Measurements from ENCODE around the gene UBE2N.
"Not testable (repeated sequence)": the region's sequence is repeated elsewhere in the genome, so short reads cannot be mapped to it uniquely, and the experiment has no call there.

UBE2N gene

DNA sequence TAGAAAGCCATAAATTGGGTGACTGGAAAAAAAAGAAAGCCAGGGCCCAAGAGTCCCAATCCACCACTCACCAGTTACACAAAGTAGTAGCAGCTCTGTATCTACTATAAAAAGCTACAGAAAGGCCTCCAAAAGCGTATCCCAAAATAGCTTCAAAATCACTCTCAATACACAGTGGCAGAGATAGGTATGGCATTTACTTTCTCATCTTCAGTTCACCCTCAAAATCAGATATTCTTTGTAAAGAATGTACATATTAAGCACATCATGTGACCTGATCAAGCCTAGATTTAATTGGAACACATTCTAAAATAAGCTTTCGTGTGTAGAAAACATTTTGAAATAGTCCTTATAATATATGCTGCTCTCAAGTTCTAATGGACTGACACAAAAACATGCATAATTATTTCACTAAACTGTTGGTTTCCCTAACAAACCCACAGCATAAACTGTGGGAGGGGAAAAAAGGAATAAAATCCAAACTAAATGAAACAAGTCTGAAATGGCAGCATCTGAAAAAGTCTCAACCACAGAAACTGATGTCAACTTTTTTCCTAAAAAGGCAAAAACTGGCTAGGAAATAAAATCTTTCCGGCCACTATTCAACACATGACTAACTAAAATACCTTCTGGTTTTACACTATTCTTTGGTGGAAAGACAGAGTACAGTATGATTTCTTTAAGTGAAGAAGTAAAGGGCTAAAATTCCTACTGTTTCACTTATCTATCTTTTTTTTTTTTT, 25.9 kb downstream of the UBE2N start:
- FAIRE-seq: peak; percentile 93
- no peak for DNase-seq (ENCODE audit: insufficient read length, low spot score)

DNA sequence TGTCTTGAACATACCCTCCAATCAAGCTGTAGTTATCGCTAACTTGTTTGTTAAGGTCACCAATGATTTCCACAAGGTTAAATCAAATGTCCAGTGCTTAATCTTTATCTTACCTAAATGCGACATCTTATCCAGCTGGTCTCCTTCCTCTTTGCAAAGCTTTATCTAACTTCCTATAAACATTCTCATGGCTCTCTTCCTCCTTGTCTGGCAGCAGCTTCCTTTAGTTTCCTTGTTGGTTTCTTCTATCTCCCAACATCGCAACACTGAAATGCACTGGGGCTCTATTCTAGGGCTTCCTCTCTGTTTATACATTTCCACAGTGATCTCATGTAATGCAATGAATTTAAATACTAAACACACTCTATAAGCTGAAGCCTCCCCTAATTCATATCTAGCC, 28.7 kb downstream of the UBE2N start:
- FAIRE-seq: no peak
- no peak for DNase-seq (ENCODE audit: insufficient read length, low spot score)

DNA sequence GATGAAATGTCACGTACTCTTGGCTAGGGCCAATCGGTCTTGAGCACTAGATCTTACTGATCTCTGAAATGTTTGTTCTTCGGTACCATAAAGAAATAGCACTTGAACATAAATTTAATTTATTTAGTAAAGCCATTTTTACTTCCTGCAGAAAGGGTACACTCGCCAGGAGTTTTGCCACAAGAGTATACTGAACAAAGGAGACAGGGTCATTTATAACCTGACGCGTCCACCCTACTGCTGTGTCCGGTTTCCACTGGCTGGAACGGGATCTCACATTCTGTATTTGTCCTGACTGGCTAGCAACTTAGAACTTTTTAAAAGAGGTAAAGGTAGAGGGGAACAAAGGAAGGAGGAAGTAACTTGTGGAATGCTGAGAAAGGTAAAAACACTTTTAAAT, 29.4 kb downstream of the UBE2N start:
- FAIRE-seq; DNase-seq (ENCODE audit: insufficient read length, low spot score): not testable (repeated sequence)

DNA sequence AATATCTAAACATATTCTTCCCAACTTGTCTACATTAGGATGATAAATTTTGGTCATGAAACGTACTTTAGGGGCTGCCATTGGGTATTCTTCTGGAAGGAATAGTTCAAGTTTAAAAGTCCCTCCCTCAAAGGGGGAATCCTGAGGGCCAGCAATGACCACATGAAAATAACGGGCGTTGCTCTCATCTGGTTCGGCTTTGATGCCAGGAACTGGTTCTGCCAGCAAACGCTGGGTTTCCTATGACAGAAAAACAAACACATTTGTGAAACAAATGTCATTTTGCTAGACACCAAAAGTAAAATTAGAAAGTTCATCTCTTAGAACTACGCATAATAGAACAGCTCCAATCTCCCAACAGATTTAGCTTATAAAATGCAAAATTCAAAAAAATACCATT, 30.7 kb downstream of the UBE2N start:
- FAIRE-seq; DNase-seq (ENCODE audit: insufficient read length, low spot score): not testable (repeated sequence)

DNA sequence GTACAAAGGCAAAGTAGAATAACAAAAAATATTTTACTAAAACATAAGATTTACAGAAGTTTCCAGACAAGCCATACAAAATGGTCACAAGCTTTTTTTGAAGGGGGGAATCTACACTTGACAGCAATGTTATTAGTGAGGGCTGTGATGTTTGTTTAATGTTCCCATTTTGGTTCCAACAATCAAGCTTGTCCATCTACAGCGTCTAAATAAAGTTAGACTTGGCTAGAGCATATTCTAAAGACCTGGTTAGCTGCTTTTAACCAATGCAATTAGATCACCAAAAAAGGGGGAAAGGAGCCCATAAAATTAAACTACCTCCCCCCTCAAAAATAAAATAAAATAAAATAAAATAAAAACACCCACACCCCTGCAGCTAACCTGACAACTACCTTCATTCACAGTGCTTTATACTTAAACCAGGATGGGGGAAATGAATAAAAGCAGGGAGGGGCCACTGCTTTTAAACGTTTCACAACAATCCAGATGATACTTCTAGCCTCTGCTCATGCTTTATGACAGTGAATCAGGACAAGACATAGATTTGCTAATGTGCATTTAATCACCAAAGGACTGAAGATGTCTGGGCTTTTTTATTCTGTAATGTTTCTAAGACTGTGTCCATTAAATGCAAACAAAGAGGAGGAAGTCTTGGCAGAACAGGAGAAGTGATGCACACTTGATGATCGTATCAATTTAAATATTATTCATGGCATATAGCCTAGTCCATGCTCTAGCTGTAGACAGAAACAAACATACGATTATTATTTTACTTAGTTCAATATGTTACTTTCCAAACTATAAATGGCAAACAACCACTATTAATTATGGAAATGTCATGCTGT, 32.2 kb downstream of the UBE2N start:
- DNase-seq (ENCODE audit: insufficient read length, low spot score): not testable (repeated sequence)
- FAIRE-seq: peak; percentile 64

DNA sequence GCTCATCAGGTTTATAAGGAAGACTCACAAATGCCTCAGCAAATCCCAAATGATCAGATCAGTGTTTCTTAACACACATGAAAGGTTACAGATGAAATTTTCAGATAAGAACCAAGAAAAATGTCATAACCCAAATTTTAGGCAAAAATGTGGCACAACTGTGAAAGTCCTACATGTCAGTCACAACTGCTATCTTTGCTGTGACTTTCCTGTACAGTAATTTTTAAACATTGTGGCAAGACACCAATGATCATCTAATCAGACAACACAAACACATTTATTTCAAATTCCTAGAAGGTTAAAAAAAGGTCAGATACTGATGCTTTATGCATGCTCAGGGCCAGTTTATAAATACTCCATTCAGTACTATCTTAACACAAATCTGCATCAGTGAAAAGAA, 32.9 kb downstream of the UBE2N start:
- DNase-seq (ENCODE audit: insufficient read length, low spot score) (no peak), FAIRE-seq (peak; percentile 68)

DNA sequence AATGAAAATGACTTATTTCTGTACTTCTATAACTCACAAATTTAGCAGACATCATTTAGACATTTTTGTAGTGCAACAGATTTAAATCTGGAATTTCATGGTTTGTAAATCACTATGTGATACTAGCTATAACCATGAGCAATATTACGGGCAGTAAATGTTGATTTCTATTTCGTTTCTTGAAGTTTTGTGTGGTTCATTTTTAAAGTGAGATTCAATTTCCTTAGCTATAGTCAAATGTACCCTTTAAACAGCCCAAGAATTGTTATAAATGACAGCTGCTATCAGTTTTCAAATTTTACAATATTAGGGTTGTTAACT, 33.8 kb downstream of the UBE2N start:
- FAIRE-seq (no peak), DNase-seq (ENCODE audit: insufficient read length, low spot score) (no peak)

DNA sequence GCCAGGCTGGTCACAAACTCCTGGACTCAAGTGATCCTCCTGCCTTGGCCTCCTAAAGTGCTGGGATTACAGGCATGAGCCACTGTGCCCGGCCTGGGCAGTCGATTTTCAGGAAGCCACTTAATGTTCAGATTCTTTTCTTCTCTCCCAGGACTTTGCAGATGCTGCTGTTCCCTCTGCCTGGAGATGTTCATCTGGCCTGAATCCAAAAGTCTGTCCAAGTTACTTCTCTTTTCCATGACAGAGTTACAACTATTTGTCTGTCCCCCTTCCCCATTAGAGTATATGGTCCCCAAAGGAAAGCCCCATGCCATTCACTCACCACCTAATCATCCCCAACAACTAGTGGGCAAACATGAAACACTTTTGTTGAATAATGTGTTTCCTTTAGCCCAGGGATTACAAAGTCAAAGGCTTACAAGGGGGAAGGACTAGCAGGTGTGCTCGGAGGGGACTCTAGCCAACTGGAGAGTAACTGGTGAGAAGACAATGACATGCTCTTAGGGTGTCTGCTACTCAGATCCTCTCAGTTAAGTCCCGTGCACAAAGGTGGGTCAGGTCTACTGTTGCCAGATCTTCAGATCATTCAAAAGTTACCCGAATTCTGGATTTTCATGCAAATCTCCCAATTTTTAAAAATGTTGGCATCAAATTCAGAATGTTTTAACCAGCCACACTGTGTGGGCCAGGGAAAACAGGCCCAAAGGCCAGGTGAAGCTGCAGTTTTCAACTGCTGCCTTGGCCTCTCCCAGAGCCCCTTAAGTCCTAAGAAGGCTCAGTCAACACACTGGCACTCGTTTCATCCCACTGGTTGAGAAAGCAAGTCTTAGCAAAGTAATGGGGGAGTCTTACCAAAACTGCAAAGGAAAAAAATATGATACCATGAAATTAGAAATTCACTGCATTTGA, 34.4 kb downstream of the UBE2N start:
- DNase-seq (ENCODE audit: insufficient read length, low spot score) (no peak), FAIRE-seq (no peak)

DNA sequence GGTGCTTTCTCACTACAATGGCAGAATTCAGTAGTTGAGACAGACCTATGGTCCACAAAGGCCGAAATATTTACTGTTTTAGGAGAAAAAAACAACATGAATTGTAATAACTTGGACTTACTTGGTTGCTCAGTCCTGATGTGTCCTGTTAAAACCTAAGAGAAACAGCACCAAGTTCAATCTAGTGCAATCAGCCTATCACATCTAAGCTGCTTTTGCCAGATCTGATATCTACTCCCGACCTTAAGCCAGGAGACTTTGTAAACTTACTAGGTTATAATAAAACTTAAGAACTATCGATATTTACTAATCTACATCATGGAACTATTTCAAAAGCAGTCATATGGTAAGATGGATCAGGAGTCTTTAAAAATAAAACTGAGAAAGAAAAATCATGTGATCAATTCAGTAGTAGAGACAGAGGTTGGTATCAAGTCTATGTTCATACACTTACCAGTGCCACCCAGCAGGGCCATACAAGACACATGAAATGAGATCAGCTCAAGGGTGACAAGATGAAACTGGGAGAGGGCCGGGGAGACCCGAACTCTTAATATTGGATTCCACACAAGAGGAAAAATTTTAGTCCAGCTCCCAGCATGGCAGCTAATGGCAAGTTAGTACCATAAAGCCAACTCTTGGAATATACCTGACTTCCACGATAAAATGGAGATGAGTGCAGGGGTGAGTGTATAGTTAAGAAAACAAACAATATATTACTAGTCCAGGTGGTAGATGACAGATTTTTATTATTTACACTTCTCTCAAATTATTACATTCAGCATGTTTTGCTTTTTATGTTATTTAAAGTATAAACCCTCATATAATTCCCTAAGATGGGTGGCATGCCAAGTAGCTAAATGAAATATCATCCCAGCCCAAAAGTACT, 36.5 kb downstream of the UBE2N start:
- FAIRE-seq: no peak

DNA sequence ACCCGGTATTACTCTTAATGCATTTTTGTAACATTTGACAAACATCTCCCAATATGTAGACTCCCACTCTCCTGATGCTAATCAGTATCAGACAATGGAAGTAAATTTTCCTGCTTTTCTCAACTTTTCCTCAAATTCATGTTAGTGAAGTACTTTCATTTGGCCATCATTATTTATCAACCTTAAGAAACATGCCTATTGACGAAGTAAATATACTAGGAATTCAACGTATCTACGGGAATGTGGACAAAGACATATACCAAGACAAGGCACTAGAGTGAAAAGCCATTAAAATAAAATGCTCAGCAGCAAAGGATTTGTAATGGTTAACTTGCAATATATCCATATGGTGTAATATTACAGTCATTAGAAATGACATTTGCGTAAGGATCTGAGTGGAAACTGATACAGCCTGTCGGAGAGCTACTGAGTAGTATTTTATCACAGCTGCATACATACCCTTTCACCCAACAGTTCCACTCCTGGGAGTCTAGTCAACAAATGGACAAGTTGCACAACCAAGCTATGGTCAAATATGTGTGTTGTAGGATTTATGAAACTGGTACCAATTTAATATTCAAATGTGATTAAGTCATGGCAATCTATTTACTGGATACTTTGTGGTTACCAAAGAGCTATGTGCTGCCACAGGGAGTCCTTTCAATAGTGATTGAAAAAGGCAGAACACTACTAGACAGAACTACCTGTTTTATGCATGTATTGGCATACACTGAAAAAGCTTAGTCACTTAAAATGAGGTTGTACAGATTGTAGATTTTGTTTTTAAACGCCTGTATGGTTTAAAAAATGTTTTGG, 37.6 kb downstream of the UBE2N start:
- DNase-seq (ENCODE audit: insufficient read length, low spot score): no peak
- no peak for FAIRE-seq

More for the DNA sequence above, 36.5 kb downstream of the UBE2N start:
- DNase-seq (ENCODE audit: insufficient read length, low spot score): no peak

DNA sequence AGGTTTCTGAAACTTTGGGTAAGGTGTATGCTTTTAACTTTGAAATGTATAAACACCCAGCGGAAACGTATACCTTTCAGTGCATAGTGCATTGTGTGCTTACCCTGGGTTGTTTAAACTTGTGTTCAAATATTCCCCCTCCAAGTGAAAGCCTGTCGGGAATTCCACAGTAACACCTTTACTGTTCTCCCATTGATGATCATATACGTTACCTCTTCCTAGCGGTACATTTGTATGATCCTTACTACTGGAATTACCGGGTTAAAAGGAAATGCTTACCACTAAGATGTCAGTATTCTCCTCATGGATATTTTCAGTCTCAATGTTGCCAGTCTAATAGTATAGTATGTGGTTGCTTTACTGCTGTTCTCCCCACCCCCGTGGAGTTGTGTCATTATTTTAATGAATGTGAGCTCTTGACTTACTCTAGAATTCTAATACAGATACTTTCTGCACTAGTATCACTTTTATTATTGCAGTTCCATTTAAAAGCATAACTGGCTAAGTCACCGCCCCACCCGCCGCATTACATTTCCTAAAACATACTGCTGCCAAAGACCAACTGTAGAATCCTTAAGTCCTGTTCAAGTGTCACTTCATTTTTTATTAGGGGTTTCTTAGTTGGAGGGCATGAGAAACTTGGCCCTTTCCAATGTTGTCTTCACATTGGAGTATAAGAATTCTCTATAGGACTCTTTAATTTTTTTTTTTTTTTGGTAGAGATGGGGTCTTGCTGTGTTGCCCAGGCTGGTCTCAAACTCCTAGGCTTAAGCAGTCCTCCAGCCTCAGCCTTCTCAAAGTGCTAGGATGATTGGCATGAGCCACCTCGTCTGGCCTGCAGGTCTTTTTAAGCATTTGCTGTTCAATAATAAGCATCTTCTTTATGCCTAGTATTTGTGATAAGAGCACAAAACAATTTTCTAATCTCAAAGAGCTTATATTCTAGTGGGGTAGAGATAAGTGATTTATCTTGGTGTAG, 39.1 kb downstream of the UBE2N start:
- FAIRE-seq (no peak), DNase-seq (ENCODE audit: insufficient read length, low spot score) (no peak)

DNA sequence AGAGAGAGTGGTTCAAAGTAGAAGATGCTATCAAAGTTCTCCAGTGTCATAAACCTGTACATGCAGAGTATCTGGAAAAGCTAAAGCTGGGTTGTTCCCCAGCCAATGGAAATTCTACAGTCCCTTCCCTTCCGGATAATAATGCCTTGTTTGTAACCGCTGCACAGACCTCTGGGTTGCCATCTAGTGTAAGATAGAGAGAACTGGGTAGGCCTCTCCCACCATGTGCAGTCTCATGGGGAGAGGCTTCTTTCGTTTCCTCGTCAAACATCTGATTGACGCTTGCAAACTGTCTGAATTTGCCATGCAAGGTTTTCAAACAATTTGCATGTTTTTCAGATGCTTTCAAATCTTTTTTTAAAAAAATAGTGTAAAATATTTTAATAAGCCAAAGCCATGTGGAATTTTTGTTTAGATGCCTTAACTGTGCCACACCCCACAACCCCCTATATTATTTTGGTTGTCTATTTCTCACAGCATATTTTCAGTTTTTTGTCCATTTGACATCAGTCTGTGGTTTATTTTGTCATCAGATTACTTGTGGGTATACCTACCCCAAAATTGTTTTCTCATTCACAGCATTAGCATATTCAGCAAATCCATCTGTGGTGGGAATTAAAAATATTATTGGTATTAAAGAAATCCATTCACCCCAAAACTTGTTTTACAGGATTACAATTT, 42.4 kb downstream of the UBE2N start:
- peak; percentile 100 for FAIRE-seq
- not testable (repeated sequence) for DNase-seq (ENCODE audit: insufficient read length, low spot score)

DNA sequence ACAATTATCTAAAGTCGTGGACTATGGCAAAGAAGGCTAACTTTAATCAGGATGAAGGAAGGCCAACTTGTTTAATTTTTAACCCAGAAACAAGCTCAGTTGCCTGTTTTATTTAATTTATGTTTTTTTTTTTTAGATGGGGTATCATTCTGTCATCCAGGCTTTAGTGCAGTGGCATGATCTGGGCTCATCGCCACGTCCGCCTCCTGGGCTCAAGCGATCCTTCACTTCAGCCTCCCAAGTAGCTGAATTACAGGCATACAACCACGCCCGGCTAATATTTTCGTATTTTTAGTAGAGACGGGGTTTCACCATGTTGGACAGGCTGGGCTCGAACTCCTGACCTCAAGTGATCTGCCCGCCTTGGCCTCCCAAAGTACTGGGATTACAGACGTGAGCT, 44.3 kb downstream of the UBE2N start:
- DNase-seq (ENCODE audit: insufficient read length, low spot score) (no peak), FAIRE-seq (no peak)

DNA sequence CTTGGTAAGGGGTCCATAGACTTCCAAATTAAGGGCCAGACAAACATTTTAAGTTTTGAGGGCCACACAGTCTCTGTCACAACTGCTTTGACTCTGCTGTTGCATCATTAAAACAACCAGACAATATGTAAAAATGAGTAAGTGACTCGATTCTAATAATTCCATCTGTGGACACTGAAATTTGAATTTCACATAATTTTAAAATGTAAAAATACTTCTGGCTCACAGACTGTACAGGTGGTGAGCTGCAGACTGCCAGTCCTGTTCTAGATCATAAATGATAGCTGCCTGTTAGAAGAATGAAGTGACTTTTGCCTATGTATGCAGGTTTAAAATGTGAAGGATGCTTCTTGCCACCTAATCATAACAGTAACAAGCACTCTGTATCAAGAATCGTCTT, 48.3 kb downstream of the UBE2N start:
- no peak for FAIRE-seq
- no peak for DNase-seq (ENCODE audit: insufficient read length, low spot score)

DNA sequence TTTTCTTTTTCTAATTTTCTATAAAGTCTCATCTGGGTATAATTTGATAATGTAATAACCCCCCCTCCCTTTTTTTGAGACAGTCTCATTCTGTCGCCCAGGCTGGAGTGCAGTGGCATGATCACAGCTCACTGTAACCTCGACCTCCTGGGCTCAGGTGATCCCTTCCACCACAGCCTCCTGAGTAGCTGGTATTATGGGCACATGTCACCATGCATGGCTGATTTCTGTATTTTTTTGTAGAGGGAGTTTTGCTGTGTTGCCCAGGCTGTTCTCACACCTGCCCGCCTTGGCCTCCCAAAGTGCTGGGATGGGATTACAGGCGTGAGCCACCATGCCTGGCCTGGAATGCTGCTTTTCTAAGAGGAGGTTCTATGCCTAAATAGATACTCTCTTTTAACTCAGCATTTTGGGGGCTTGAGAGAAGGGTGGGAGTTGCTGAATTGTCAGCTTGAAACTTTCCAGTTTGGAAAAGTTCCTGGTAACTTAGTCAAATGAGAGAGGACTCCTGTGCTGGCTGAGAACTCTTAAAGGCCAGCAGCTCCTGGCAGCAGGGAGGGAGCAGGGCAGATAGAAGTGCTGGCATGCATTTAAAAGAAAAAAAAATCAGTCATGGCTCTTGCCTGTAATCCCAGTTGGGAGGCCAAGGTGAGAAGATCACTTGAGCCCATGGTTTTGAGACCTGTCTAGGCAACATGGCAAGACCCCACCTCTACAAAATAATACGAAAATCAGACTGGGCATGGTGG, 51.0 kb downstream of the UBE2N start:
- FAIRE-seq: no peak
- no peak for DNase-seq (ENCODE audit: insufficient read length, low spot score)

DNA sequence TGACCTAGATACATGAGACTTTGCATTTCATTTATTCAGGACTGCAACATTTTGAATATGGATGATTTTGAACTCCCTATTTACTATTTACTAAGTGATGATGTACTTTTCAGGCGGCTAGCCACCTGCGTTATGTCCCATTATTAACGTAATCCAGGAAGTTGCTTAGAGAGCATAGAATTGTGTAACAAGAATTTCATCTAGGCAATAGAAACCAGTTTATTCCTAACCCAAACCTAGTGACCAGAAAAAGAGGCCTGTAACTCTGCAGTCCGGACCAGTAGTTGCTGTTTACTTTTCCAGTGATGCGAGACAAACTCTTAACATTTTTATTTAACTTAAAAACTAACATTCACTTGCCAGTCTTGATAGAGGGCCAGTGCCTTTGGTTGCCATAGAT, 51.7 kb downstream of the UBE2N start:
- no peak for FAIRE-seq
- no peak for DNase-seq (ENCODE audit: insufficient read length, low spot score)

DNA sequence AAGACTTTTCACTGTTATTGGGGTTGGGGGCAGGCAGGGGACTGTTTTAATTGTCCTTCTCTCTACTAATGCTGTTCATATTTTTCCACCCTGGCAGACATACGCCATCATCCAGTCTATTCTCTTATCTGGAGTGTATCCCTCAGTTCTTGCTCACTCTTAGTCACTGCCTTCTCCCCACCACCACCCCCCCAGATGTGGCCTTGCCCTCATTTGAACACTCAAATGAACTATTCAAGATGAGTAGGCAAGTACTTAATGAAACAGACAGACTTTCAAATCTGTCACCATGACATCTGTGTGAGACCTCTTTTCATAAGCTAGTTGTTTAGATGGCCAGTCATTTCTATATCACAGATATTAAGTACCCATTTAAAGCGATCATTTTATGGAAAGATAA, 54.0 kb downstream of the UBE2N start:
- DNase-seq (ENCODE audit: insufficient read length, low spot score): no peak
- FAIRE-seq: no peak

All from GM19239 (cell line).